GM12801 (cell line): ENCODE measurements around the gene CYP2C18.

Source experiments
- TF ChIP-seq, protein P1 (sequence below): IDR thresholded peaks from one replicate; pipeline ENCODE4 v1.5.1; 2011; ENCODE audit warnings: control low read depth; ENCODE audit not compliant: insufficient read length; ENCODE audit errors: extremely low read depth

Gene CYP2C18

GRCh38 chr10:94760586-94761178 is 77.2 kb downstream of the CYP2C18 start:
- TF ChIP-seq, protein P1, sequence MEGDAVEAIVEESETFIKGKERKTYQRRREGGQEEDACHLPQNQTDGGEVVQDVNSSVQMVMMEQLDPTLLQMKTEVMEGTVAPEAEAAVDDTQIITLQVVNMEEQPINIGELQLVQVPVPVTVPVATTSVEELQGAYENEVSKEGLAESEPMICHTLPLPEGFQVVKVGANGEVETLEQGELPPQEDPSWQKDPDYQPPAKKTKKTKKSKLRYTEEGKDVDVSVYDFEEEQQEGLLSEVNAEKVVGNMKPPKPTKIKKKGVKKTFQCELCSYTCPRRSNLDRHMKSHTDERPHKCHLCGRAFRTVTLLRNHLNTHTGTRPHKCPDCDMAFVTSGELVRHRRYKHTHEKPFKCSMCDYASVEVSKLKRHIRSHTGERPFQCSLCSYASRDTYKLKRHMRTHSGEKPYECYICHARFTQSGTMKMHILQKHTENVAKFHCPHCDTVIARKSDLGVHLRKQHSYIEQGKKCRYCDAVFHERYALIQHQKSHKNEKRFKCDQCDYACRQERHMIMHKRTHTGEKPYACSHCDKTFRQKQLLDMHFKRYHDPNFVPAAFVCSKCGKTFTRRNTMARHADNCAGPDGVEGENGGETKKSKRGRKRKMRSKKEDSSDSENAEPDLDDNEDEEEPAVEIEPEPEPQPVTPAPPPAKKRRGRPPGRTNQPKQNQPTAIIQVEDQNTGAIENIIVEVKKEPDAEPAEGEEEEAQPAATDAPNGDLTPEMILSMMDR: no peak

GRCh38 chr10:94762393-94762792 is 78.9 kb downstream of the CYP2C18 start, which contains the start of gene CYP2C19:
Gene CYP2C19 (plus strand): TSS chr10:94762681. CDS start chr10:94762706, 25 bp downstream.
- TF ChIP-seq, protein P1: no peak

GRCh38 chr10:94777886-94778458 is 94.4 kb downstream of the CYP2C18 start:
- TF ChIP-seq, protein P1: no peak

DNA sequence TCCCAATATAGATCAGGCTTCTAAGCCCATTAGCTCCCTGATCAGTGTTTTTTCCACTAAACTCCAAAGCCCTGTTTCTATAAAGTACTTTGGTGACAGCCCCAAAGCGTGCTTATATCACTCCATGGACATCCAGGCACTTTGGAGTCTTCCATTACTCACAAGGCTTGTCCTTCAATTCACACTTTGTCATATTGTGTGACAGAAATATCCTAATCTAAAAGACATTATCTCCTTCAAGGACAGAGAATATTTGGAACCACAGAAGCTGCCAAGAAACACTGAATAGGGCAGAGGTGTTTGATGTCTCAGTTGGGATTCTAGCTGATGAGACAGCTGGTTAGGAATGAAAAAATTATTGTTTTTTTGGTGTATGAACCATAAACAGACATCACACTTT is 97.3 kb downstream of the CYP2C18 start:
- TF ChIP-seq, protein P1: no peak

DNA sequence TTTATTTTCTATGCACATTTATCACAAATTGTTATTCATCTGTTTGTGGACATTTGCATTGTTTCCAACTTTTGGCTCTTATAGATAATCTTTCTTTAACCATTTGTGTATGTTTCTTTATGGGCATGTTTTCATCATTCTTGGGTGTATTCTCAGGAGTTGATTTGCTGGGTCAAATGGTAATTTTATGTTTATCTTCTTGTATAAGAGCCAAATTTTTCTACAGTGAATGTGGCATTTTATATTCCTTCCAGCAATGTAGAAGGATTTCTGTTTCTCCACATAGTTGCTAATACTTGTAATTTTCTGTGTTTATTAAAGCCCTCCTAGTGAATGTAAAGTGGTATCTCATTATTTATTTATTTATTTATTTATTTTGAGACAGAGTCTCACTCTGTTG is 100.7 kb downstream of the CYP2C18 start:
- TF ChIP-seq, protein P1: no peak

- TF ChIP-seq, protein P1: no peak
Observed at GRCh38 chr10:94785211-94785610, 101.7 kb downstream of the CYP2C18 start.
